ENCODE results near the gene JUND. TPM values are rescaled to one million over a fixed set of nuclear protein-coding genes. Genes with fewer than 3 reads are reported as not detected.

JUND gene
- total and polyA plus RNA-seq, 2 of the 4 experiments (the other 2 are of a cell fraction): 14.2 to 77.2 TPM

GRCh38 chr19:18299654-18300053 lies 18.2 kb upstream of the JUND start:
- Histone ChIP-seq H3K36me3 (ENCODE audit: control insufficient read depth, insufficient read depth, low read length) (no peaks in the 10 kb centered on the region), H3K4ac (ENCODE audit: low read depth, low read length) (no peak overlapping the region), H3K9me3 (ENCODE audit: control insufficient read depth, insufficient read depth, low read length) (no peaks in the 10 kb centered on the region), H2AK9ac (replicated peaks; ENCODE audit: low read depth, low read length, poor library complexity) (no peak overlapping the region), H3K23ac (ENCODE audit: low read depth, low read length) (no peak overlapping the region), H3K27ac (ENCODE audit: insufficient read depth, low read length) (no peak overlapping the region), H3K4me1 (ENCODE audit: control insufficient read depth, insufficient read depth, low read length) (peaks cover 19% of the 10 kb centered on the region), H4K91ac (ENCODE audit: insufficient read depth, low read depth, low read length) (no peak overlapping the region), H2BK20ac (ENCODE audit: low read depth, low read length) (no peak overlapping the region), H2BK5ac (ENCODE audit: low read depth, low read length, poor library complexity, severe bottlenecking) (no peak overlapping the region), H3K14ac (replicated peaks; ENCODE audit: low read depth, low read length) (no peak overlapping the region), H4K5ac (ENCODE audit: low read depth, low read length) (no peak overlapping the region), H2AK5ac (ENCODE audit: low read depth, low read length) (no peak overlapping the region; the same call in 1 of the 2 replicates), H2AFZ (replicated peaks; ENCODE audit: low read length, poor library complexity) (no peak overlapping the region), H3K56ac (ENCODE audit: extremely low read depth, insufficient read depth, low read length) (no peak overlapping the region), H2BK15ac (ENCODE audit: low read depth, low read length) (no peak overlapping the region), H2BK120ac (ENCODE audit: low read depth, low read length) (no peak overlapping the region), H3K18ac (ENCODE audit: low read depth, low read length) (no peak overlapping the region), H3K79me1 (ENCODE audit: low read depth in 1 of 2, low read length in 2 of 2) (peaks cover 0 to 14% of the 10 kb centered on the region in 2 experiments; a peak in 2 of 4 replicates), H3K4me2 (ENCODE audit: low read depth, low read length) (no peak overlapping the region), H3K9me1 (ENCODE audit: insufficient read depth, low read length) (peaks cover 23% of the 10 kb centered on the region; the same call in 1 of the 2 replicates), H4K8ac (ENCODE audit: low read depth in 2 of 2, low read length in 2 of 2) (no peak overlapping the region), H3K27me3 (ENCODE audit: control insufficient read depth, insufficient read depth, low read length) (no peaks in the 10 kb centered on the region), H3K9ac (ENCODE audit: low read depth, low read length) (no peak overlapping the region), H4K20me1 (ENCODE audit: insufficient read depth, low read length) (no peaks in the 10 kb centered on the region), H3K4me3 (ENCODE audit: insufficient read depth, low read depth, low read length) (no peak overlapping the region)
- CTCF ChIA-PET: interaction anchor here (0.6 to 0.7 kb wide), 2 partner anchors 22 to 28 kb away, joined by 3 to 5 read pairs; no protein-coding TSS in a partner anchor
- 67% methylated on average over 1 of the region's 9 CpGs; no CpG with 5 or more reads in 1 of the 2 experiments for WGBS, 2 experiments (ENCODE audit: extremely low coverage in 2 of 2, insufficient read length in 1 of 2)
- no peak for TF ChIP-seq RAD21 (IDR thresholded peaks at IDR 0.05; ENCODE audit: low read length)
- no peak for TF ChIP-seq NFE2L2 (IDR thresholded peaks at IDR 0.05; ENCODE audit: low read depth, low read length)
- TF ChIP-seq MAZ (IDR thresholded peaks at IDR 0.05; ENCODE audit: borderline replicate concordance, low read depth, low read length): no peak
- no peak for TF ChIP-seq RFX5 (IDR thresholded peaks at IDR 0.05; ENCODE audit: low read depth, low read length)
- no peak for TF ChIP-seq ELK1 (IDR thresholded peaks at IDR 0.05; ENCODE audit: borderline replicate concordance, low read depth, low read length)
- intact Hi-C loops (cut with micrococcal nuclease): no loop called here
- BruUV-seq (replicated peaks): no TSS peak
- dilution Hi-C loops (cut with HindIII; ENCODE audit: low sequenced_read_pairs, unreplicated experiment): no loop called here
- ATAC-seq (ENCODE audit: low read depth) (no peak), DNase-seq (no peak)
- POLR2A ChIA-PET (ENCODE audit: unreplicated experiment): interaction anchor here (0.6 kb wide), 1 partner anchor 20 kb away, joined by 30 read pairs; no protein-coding TSS in a partner anchor
- in situ Hi-C loops (cut with MboI; ENCODE audit: low sequenced_read_pairs): no loop called here
